K562 (cell line): ENCODE results near the gene KRTAP9-7. TPM values are rescaled to one million over a fixed set of nuclear protein-coding genes. Genes with fewer than 3 reads are reported as not detected.

Experiments
- polyA plus RNA-seq, 8 experiments: library from polyadenylated mRNA; depleted of rRNA in 4 of 8; stranded (reverse) in 5 of 8; unstranded in 3 of 8; fragments of >200 nt; fragmentation: Nextera tagmentation in 2 of 8; fragmentation: Illumina TruSeq in 1 of 8; extraction: Ambion mirVana in 2 of 8; extraction: Trizol in 1 of 8; gene quantifications; 2 replicates each; pipeline versions ENCODE4 v1.2.1 to v1.2.3, GENCODE V29; 2011 to 2014; ENCODE audit warnings: inconsistent platforms in 1 of 8, missing spikeins in 1 of 8
- small RNA-seq: library from RNA; depleted of rRNA; stranded (forward); fragments of <200 nt; gene quantifications from one replicate; pipeline ENCODE3, GENCODE V24; 2014
- total RNA-seq, 7 experiments: library from RNA; depleted of rRNA in 6 of 7; stranded (reverse); fragments of >200 nt in 6 of 7; fragmentation: Illumina TruSeq in 2 of 7; extraction: Trizol in 2 of 7; gene quantifications; 2 replicates each; pipeline versions ENCODE4 v1.2.1 to v1.2.3, GENCODE V29; 2011 to 2021; ENCODE audit warnings: low replicate concordance in 1 of 7

The KRTAP9-7 gene
- total and polyA plus RNA-seq, 9 of the 15 experiments (the other 6 are each of a cell fraction or from before 2014, with no cell fraction given) = not detected

Small RNA genes within 50 kb of the gene (small RNA-seq; reads per million reads assigned to genes)
- gene KRTAP9-10P = not detected

Other genes with a start within 250 kb of the KRTAP9-7 start
Only the 7 nearest of the 41 such genes appear.
- gene KRTAP9-8, start 37.7 kb upstream of the KRTAP9-7 start, total RNA-seq (2014; rRNA removed) = not detected in 2 replicates
- not detected in 2 replicates for gene KRTAP9-8, start 37.7 kb upstream of the KRTAP9-7 start, total RNA-seq (2014; rRNA removed; fragmentation: Illumina TruSeq; extraction: Trizol)
- not detected in 2 replicates for gene KRTAP9-8, start 37.7 kb upstream of the KRTAP9-7 start, total RNA-seq (2015; rRNA removed; fragmentation: Illumina TruSeq; extraction: Trizol)
- not detected in 2 replicates for gene KRTAP9-8, start 37.7 kb upstream of the KRTAP9-7 start, total RNA-seq (2021)
- gene KRTAP9-8, start 37.7 kb upstream of the KRTAP9-7 start, polyA plus RNA-seq (2011; rRNA removed) = not detected in 2 replicates
- gene KRTAP9-8, start 37.7 kb upstream of the KRTAP9-7 start, polyA plus RNA-seq (2014; fragmentation: Illumina TruSeq; extraction: Trizol) = not detected in 2 replicates
- not detected for gene KRTAP9-8, start 37.7 kb upstream of the KRTAP9-7 start, polyA plus RNA-seq (2014; fragmentation: Nextera tagmentation; extraction: Ambion mirVana)
- not detected in 2 replicates for gene KRTAP9-8, start 37.7 kb upstream of the KRTAP9-7 start, polyA plus RNA-seq (2014; rRNA removed)
- not detected in 2 replicates for gene KRTAP9-4, start 26.0 kb upstream of the KRTAP9-7 start, total RNA-seq (2014; rRNA removed)
- gene KRTAP9-4, start 26.0 kb upstream of the KRTAP9-7 start, total RNA-seq (2014; rRNA removed; fragmentation: Illumina TruSeq; extraction: Trizol) = not detected in 2 replicates
- not detected in 2 replicates for gene KRTAP9-4, start 26.0 kb upstream of the KRTAP9-7 start, total RNA-seq (2015; rRNA removed; fragmentation: Illumina TruSeq; extraction: Trizol)
- gene KRTAP9-4, start 26.0 kb upstream of the KRTAP9-7 start, total RNA-seq (2021) = not detected in 2 replicates
- gene KRTAP9-4, start 26.0 kb upstream of the KRTAP9-7 start, polyA plus RNA-seq (2011; rRNA removed) = not detected in 2 replicates
- not detected in 2 replicates for gene KRTAP9-4, start 26.0 kb upstream of the KRTAP9-7 start, polyA plus RNA-seq (2014; fragmentation: Illumina TruSeq; extraction: Trizol)
- gene KRTAP9-4, start 26.0 kb upstream of the KRTAP9-7 start, polyA plus RNA-seq (2014; fragmentation: Nextera tagmentation; extraction: Ambion mirVana) = not detected
- not detected in 2 replicates for gene KRTAP9-4, start 26.0 kb upstream of the KRTAP9-7 start, polyA plus RNA-seq (2014; rRNA removed)
- gene KRTAP9-9, start 20.3 kb upstream of the KRTAP9-7 start, total RNA-seq (2014; rRNA removed) = not detected in 2 replicates
- not detected in 2 replicates for gene KRTAP9-9, start 20.3 kb upstream of the KRTAP9-7 start, total RNA-seq (2014; rRNA removed; fragmentation: Illumina TruSeq; extraction: Trizol)
- not detected in 2 replicates for gene KRTAP9-9, start 20.3 kb upstream of the KRTAP9-7 start, total RNA-seq (2015; rRNA removed; fragmentation: Illumina TruSeq; extraction: Trizol)
- not detected in 2 replicates for gene KRTAP9-9, start 20.3 kb upstream of the KRTAP9-7 start, total RNA-seq (2021)
- not detected in 2 replicates for gene KRTAP9-9, start 20.3 kb upstream of the KRTAP9-7 start, polyA plus RNA-seq (2011; rRNA removed)
- gene KRTAP9-9, start 20.3 kb upstream of the KRTAP9-7 start, polyA plus RNA-seq (2014; fragmentation: Illumina TruSeq; extraction: Trizol) = not detected in 2 replicates
- not detected for gene KRTAP9-9, start 20.3 kb upstream of the KRTAP9-7 start, polyA plus RNA-seq (2014; fragmentation: Nextera tagmentation; extraction: Ambion mirVana)
- gene KRTAP9-9, start 20.3 kb upstream of the KRTAP9-7 start, polyA plus RNA-seq (2014; rRNA removed) = not detected in 2 replicates
- not detected in 2 replicates for gene KRTAP9-6, start 10.3 kb upstream of the KRTAP9-7 start, total RNA-seq (2014; rRNA removed)
- gene KRTAP9-6, start 10.3 kb upstream of the KRTAP9-7 start, total RNA-seq (2014; rRNA removed; fragmentation: Illumina TruSeq; extraction: Trizol) = not detected in 2 replicates
- gene KRTAP9-6, start 10.3 kb upstream of the KRTAP9-7 start, total RNA-seq (2015; rRNA removed; fragmentation: Illumina TruSeq; extraction: Trizol) = not detected in 2 replicates
- gene KRTAP9-6, start 10.3 kb upstream of the KRTAP9-7 start, total RNA-seq (2021) = not detected in 2 replicates
- gene KRTAP9-6, start 10.3 kb upstream of the KRTAP9-7 start, polyA plus RNA-seq (2011; rRNA removed) = not detected in 2 replicates
- not detected in 2 replicates for gene KRTAP9-6, start 10.3 kb upstream of the KRTAP9-7 start, polyA plus RNA-seq (2014; fragmentation: Illumina TruSeq; extraction: Trizol)
- not detected for gene KRTAP9-6, start 10.3 kb upstream of the KRTAP9-7 start, polyA plus RNA-seq (2014; fragmentation: Nextera tagmentation; extraction: Ambion mirVana)
- not detected in 2 replicates for gene KRTAP9-6, start 10.3 kb upstream of the KRTAP9-7 start, polyA plus RNA-seq (2014; rRNA removed)
- gene KRTAP29-1, start 27.2 kb downstream of the KRTAP9-7 start, total RNA-seq (2014; rRNA removed) = not detected in 2 replicates
- gene KRTAP29-1, start 27.2 kb downstream of the KRTAP9-7 start, total RNA-seq (2014; rRNA removed; fragmentation: Illumina TruSeq; extraction: Trizol) = not detected in 2 replicates
- gene KRTAP29-1, start 27.2 kb downstream of the KRTAP9-7 start, total RNA-seq (2015; rRNA removed; fragmentation: Illumina TruSeq; extraction: Trizol) = not detected in 2 replicates
- gene KRTAP29-1, start 27.2 kb downstream of the KRTAP9-7 start, total RNA-seq (2021) = not detected in 2 replicates
- not detected in 2 replicates for gene KRTAP29-1, start 27.2 kb downstream of the KRTAP9-7 start, polyA plus RNA-seq (2011; rRNA removed)
- not detected in 2 replicates for gene KRTAP29-1, start 27.2 kb downstream of the KRTAP9-7 start, polyA plus RNA-seq (2014; fragmentation: Illumina TruSeq; extraction: Trizol)
- not detected for gene KRTAP29-1, start 27.2 kb downstream of the KRTAP9-7 start, polyA plus RNA-seq (2014; fragmentation: Nextera tagmentation; extraction: Ambion mirVana)
- not detected in 2 replicates for gene KRTAP29-1, start 27.2 kb downstream of the KRTAP9-7 start, polyA plus RNA-seq (2014; rRNA removed)
- gene KRTAP16-1, start 33.6 kb downstream of the KRTAP9-7 start, total RNA-seq (2014; rRNA removed) = not detected in 2 replicates
- gene KRTAP16-1, start 33.6 kb downstream of the KRTAP9-7 start, total RNA-seq (2014; rRNA removed; fragmentation: Illumina TruSeq; extraction: Trizol) = not detected in 2 replicates
- gene KRTAP16-1, start 33.6 kb downstream of the KRTAP9-7 start, total RNA-seq (2015; rRNA removed; fragmentation: Illumina TruSeq; extraction: Trizol) = not detected in 2 replicates
- gene KRTAP16-1, start 33.6 kb downstream of the KRTAP9-7 start, total RNA-seq (2021) = not detected in 2 replicates
- not detected in 2 replicates for gene KRTAP16-1, start 33.6 kb downstream of the KRTAP9-7 start, polyA plus RNA-seq (2011; rRNA removed)
- gene KRTAP16-1, start 33.6 kb downstream of the KRTAP9-7 start, polyA plus RNA-seq (2014; fragmentation: Illumina TruSeq; extraction: Trizol) = not detected in 2 replicates
- not detected for gene KRTAP16-1, start 33.6 kb downstream of the KRTAP9-7 start, polyA plus RNA-seq (2014; fragmentation: Nextera tagmentation; extraction: Ambion mirVana)
- gene KRTAP16-1, start 33.6 kb downstream of the KRTAP9-7 start, polyA plus RNA-seq (2014; rRNA removed) = not detected in 2 replicates
- not detected in 2 replicates for gene KRTAP17-1, start 40.0 kb downstream of the KRTAP9-7 start, total RNA-seq (2014; rRNA removed)
- not detected in 2 replicates for gene KRTAP17-1, start 40.0 kb downstream of the KRTAP9-7 start, total RNA-seq (2014; rRNA removed; fragmentation: Illumina TruSeq; extraction: Trizol)
- not detected in 2 replicates for gene KRTAP17-1, start 40.0 kb downstream of the KRTAP9-7 start, total RNA-seq (2015; rRNA removed; fragmentation: Illumina TruSeq; extraction: Trizol)
- not detected in 2 replicates for gene KRTAP17-1, start 40.0 kb downstream of the KRTAP9-7 start, total RNA-seq (2021)
- gene KRTAP17-1, start 40.0 kb downstream of the KRTAP9-7 start, polyA plus RNA-seq (2011; rRNA removed) = not detected in 2 replicates
- not detected in 2 replicates for gene KRTAP17-1, start 40.0 kb downstream of the KRTAP9-7 start, polyA plus RNA-seq (2014; fragmentation: Illumina TruSeq; extraction: Trizol)
- gene KRTAP17-1, start 40.0 kb downstream of the KRTAP9-7 start, polyA plus RNA-seq (2014; fragmentation: Nextera tagmentation; extraction: Ambion mirVana) = not detected
- not detected in 2 replicates for gene KRTAP17-1, start 40.0 kb downstream of the KRTAP9-7 start, polyA plus RNA-seq (2014; rRNA removed)